Measurements from ENCODE around the gene NRAP.

DNA sequence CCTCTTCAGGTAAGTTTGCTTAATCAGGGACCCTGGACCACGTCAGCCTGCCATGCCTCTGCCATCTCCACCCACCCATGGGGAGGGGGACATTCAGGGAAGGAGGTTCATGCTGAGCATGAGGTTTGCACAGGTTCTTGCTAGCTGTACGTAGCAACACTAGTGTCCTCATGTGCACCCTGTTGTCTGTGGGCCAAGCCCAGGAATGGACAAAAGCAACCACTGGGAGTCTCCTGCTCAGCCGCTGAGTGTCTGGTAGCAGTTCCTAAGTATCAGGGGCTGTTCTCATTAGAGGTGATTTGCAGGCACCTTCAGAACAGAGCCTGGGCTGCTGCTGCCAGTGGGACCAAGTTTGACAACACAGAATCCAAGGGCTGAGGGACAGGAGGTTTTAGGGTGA lies 33.8 kb upstream of the NRAP start:
- no peak for TF ChIP-seq CTCF (IDR thresholded peaks at IDR 0.05)
- no peak for TF ChIP-seq POLR2A (IDR thresholded peaks at IDR 0.05)
